Measurements from ENCODE around the gene C10orf71.

GRCh38 chr10:49329146-49329505 is 30.2 kb downstream of the C10orf71 start:
- TF ChIP-seq CTCF (IDR thresholded peaks at IDR 0.05) (no peak), POLR2A (IDR thresholded peaks at IDR 0.05; ENCODE audit: low read length) (no peak)

Data from A549 (cell line).